GM13977 (cell line): ENCODE results near the gene ATF7IP.
"Not testable (repeated sequence)": the region's sequence is repeated elsewhere in the genome, so short reads cannot be mapped to it uniquely, and the experiment has no call there.

Experiments used
- DNase-seq: peaks from one replicate; pipeline ENCODE4 v3.0.0; 2012; ENCODE audit warnings: low spot score
- CTCF ChIP-seq: IDR thresholded peaks from 2 replicates; pipeline ENCODE4 v1.5.1; 2012; ENCODE audit warnings: mild to moderate bottlenecking, control low read depth; ENCODE audit not compliant: insufficient read depth; ENCODE audit errors: extremely low read depth, missing control alignments
- in situ Hi-C: fragments of 300-500 bp; cut with MboI; formaldehyde crosslinking; loops from one replicate; pipeline ENCODE4 v1.12.0; 2022; ENCODE audit warnings: low sequenced_read_pairs, low pct_unique_long_range_greater_than_20kb, mixed read lengths, inconsistent platforms; ENCODE audit not compliant: unreplicated experiment

ATF7IP gene, protein sequence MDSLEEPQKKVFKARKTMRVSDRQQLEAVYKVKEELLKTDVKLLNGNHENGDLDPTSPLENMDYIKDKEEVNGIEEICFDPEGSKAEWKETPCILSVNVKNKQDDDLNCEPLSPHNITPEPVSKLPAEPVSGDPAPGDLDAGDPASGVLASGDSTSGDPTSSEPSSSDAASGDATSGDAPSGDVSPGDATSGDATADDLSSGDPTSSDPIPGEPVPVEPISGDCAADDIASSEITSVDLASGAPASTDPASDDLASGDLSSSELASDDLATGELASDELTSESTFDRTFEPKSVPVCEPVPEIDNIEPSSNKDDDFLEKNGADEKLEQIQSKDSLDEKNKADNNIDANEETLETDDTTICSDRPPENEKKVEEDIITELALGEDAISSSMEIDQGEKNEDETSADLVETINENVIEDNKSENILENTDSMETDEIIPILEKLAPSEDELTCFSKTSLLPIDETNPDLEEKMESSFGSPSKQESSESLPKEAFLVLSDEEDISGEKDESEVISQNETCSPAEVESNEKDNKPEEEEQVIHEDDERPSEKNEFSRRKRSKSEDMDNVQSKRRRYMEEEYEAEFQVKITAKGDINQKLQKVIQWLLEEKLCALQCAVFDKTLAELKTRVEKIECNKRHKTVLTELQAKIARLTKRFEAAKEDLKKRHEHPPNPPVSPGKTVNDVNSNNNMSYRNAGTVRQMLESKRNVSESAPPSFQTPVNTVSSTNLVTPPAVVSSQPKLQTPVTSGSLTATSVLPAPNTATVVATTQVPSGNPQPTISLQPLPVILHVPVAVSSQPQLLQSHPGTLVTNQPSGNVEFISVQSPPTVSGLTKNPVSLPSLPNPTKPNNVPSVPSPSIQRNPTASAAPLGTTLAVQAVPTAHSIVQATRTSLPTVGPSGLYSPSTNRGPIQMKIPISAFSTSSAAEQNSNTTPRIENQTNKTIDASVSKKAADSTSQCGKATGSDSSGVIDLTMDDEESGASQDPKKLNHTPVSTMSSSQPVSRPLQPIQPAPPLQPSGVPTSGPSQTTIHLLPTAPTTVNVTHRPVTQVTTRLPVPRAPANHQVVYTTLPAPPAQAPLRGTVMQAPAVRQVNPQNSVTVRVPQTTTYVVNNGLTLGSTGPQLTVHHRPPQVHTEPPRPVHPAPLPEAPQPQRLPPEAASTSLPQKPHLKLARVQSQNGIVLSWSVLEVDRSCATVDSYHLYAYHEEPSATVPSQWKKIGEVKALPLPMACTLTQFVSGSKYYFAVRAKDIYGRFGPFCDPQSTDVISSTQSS

DNA sequence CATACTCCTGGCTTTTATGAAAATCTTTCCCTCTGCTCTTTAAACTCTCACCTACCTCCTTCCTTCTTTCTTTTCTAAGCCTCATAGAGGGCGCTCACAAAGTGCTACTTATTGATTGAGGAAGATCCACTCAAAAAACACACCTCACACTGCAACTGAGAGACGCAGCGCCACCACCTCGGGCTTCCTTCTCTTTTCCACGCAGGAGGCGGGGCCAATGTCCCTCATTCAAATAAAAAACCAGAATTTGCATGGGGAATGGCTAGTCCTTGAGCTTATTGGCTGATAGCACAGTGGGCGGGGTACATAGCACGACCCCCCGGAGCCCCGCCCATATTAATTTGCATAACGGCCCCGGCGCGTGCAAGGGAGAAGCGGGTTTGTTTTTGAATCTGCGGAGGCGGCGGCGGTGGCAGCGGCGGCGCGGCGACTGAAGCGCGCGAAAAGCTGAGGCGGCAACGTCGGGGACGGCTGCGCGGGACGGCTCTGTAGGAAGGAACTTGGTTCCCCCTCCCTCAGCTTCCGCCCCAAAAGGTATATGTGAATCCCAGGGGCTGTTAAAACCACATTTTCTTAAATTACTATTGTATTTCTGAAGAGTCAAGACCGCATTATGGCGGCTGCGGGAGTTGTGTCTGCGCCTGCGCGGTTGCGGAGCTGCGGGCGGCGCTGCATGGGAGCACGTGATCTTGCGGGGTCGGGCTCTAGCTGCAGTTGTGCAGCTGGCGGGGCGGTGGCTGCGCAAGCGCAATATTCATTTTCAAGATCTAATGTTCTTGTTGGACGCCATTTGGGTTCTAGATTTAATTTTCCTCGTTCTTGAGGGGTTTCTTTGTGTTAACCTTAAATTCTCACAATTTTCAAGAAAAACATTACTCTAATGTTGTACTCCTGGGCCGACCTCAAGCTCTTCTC is at the start of gene ATF7IP:
Gene ATF7IP (plus strand): TSS at position 389 of the 915 bp plus-strand sequence. CDS start 58,234 bp downstream, outside the sequence.
- peak; percentile 48 for TF ChIP-seq CTCF
- in situ Hi-C loops = loop anchor here (10.0 kb wide), 1 partner anchor 111 kb away; no protein-coding TSS in a partner anchor
- DNase-seq = peak; percentile 88

DNA sequence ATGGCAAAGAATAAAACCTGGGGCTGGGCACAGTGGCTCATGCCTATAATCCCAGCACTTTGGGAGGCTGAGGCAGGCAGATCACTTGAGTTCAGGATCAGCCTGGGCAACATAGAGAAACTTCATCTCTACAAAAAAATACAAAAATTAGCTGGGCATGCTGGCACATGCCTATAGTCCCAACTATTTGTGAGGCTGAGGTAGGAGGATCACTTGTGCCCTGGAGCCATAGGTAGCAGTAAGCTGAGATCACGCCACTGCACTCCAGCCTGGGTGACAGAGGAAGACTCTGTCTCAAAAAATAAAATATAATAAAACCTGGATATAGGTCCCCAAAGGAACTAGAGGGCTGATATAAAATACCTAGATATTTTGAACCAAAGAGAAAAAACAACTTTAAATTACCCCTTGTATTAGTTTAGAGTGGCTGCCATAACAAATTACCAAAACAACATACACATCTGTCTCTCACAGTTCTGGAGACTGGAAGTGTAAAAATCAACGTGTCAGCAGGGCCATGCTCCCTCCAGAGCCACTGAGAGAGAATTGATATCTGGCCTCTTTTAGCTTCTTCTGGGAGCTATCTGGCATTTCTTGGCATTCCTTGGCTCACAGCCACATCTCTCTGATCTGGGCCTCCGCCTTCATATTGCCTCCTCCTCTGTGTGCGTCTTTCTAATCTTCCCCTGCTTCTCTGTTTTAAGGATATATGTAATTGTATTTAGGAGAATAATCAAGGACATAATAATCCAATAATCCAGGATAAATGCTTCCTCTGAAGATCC is 47.9 kb upstream of the ATF7IP start:
- no peak for DNase-seq
- in situ Hi-C loops = no loop called here
- no peak for TF ChIP-seq CTCF

- in situ Hi-C loops, DNase-seq: not testable (repeated sequence)
These were observed 45.6 kb upstream of the ATF7IP start for GRCh38 chr12:14319704-14320427.

DNA sequence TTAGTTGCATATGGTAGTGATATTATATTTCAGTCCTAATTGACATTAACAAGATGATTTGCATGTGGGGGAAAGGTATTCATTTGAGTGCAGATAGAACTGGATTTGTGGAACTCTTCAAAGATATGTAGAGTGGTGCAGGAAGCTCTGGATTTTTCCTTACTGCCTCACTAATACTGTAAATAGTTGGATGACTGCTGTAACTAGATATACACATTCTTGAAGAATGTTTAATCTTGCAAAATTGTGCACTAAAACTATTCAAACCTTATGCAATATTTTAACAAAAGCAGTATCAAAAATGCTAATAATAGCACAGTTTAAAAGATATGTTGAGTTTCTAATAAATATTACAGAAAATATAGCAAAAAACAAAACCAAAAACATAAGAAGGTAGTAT is 43.1 kb upstream of the ATF7IP start:
- in situ Hi-C loops = no loop called here
- no peak for TF ChIP-seq CTCF
- DNase-seq = no peak

DNA sequence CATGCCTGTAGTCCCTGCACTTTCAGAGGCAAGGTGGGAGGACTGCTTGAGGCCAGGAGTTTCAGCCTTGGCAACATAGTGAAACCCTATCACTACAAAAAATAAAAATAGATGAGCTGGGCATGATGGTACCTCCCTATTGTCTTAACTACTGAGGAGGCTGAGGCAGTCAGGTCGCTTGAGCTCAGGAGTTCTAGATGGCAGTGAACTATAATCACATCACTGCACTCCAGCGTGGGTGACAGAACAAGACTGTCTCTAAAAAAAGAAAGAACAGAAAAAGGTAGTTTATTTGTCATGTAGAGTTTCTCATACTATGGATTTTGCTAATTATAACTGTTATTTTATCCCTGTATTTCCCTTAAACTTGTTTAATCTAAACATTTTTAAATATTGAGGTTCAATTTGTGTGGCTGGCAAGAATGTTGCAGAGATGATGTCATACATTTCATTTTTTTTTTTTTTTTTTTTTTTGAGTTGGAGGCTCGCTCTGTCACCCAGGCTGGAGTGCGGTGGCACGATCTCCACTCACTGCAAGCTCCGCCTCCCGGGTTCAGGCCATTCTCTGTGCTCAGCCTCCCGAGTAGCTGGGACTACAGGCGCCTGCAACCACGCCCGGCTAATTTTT is 39.7 kb upstream of the ATF7IP start:
- no peak for TF ChIP-seq CTCF
- DNase-seq = no peak
- in situ Hi-C loops = no loop called here
